ENCODE data around the gene CD69. TPM values are rescaled to one million over a fixed set of nuclear protein-coding genes. Genes with fewer than 3 reads are reported as not detected.
"Not testable (repeated sequence)": the region's sequence is repeated elsewhere in the genome, so short reads cannot be mapped to it uniquely, and the experiment has no call there.

The CD69 gene
- total RNA-seq, 4 donors from 2014 or later = 5.0 to 18.2 (median 6.2) TPM

- DNase-seq = no peak
- Histone ChIP-seq H3K36me3 (no peaks in the 10 kb centered on the region), H3K4me3 (replicated peaks in 1 of 3) (no peak overlapping the region), H3K9me3 (no peaks in the 10 kb centered on the region), H3K27ac (no peak overlapping the region), H3K4me1 (no peaks in the 10 kb centered on the region), H3K27me3 (no peaks in the 10 kb centered on the region)
- TF ChIP-seq POLR2A (IDR thresholded peaks at IDR 0.05) (no peak), CTCF (IDR thresholded peaks at IDR 0.05) (no peak)
- WGBS, 2 donors = 91 to 97% methylated on average over 1 of the region's 1 CpG
- intact Hi-C loops (cut with DNase I) = no loop called here
These were observed 36.7 kb downstream of the CD69 start for GRCh38 chr12:9724023-9724422.

GRCh38 chr12:9721394-9722092 is 39.2 kb downstream of the CD69 start:
- intact Hi-C loops (cut with DNase I) = no loop called here
- TF ChIP-seq POLR2A (IDR thresholded peaks at IDR 0.05) (no peak), CTCF (IDR thresholded peaks at IDR 0.05) (no peak)
- no peak overlapping the region for H3K4me3 ChIP-seq (replicated peaks in 1 of 3)
- H3K27ac ChIP-seq = no peak overlapping the region
- H3K9me3 ChIP-seq = no peaks in the 10 kb centered on the region
- H3K27me3 ChIP-seq = no peaks in the 10 kb centered on the region
- no peak for DNase-seq
- H3K36me3 ChIP-seq = no peaks in the 10 kb centered on the region
- H3K4me1 ChIP-seq = no peaks in the 10 kb centered on the region
- WGBS, 2 donors = 75% methylated on average over 5 of the region's 5 CpGs

- Histone ChIP-seq H3K4me1 (no peaks in the 10 kb centered on the region), H3K27ac (no peak overlapping the region), H3K27me3 (no peaks in the 10 kb centered on the region), H3K4me3 (replicated peaks in 1 of 3) (no peak overlapping the region), H3K9me3 (no peaks in the 10 kb centered on the region), H3K36me3 (no peaks in the 10 kb centered on the region)
- intact Hi-C loops (cut with DNase I) = no loop called here
- WGBS, 2 donors = 81 to 95% methylated on average over 1 of the region's 1 CpG
- no peak for DNase-seq
- TF ChIP-seq CTCF (IDR thresholded peaks at IDR 0.05) (no peak), POLR2A (IDR thresholded peaks at IDR 0.05) (no peak)
These were observed 40.9 kb downstream of the CD69 start for GRCh38 chr12:9719790-9720189.

GRCh38 chr12:9718968-9719367 is 41.7 kb downstream of the CD69 start:
- H3K36me3 ChIP-seq = no peaks in the 10 kb centered on the region
- no peaks in the 10 kb centered on the region for H3K27me3 ChIP-seq
- no peak for DNase-seq
- H3K4me3 ChIP-seq (replicated peaks in 1 of 3) = no peak overlapping the region
- intact Hi-C loops (cut with DNase I) = no loop called here
- no peaks in the 10 kb centered on the region for H3K4me1 ChIP-seq
- TF ChIP-seq POLR2A (IDR thresholded peaks at IDR 0.05) (no peak), CTCF (IDR thresholded peaks at IDR 0.05) (no peak)
- H3K9me3 ChIP-seq = no peaks in the 10 kb centered on the region
- 95% methylated on average over 7 of the region's 7 CpGs for WGBS, 2 donors
- H3K27ac ChIP-seq = no peak overlapping the region

GRCh38 chr12:9717070-9717925 is 43.4 kb downstream of the CD69 start:
- DNase-seq = no peak
- no peak overlapping the region for H3K4me3 ChIP-seq (replicated peaks in 1 of 3)
- 89 to 94% methylated on average over 15 of the region's 15 CpGs for WGBS, 2 donors
- H3K4me1 ChIP-seq = no peaks in the 10 kb centered on the region
- H3K9me3 ChIP-seq = no peaks in the 10 kb centered on the region
- no peak for TF ChIP-seq CTCF (IDR thresholded peaks at IDR 0.05)
- TF ChIP-seq POLR2A (IDR thresholded peaks at IDR 0.05) = no peak
- H3K27me3 ChIP-seq = no peaks in the 10 kb centered on the region
- intact Hi-C loops (cut with DNase I) = no loop called here
- no peaks in the 10 kb centered on the region for H3K36me3 ChIP-seq
- H3K27ac ChIP-seq = no peak overlapping the region

- H3K4me1 ChIP-seq; intact Hi-C loops (cut with DNase I); DNase-seq; H3K36me3 ChIP-seq; H3K4me3 ChIP-seq (replicated peaks in 1 of 3); H3K9me3 ChIP-seq; H3K27ac ChIP-seq; H3K27me3 ChIP-seq: not testable (repeated sequence)
- WGBS, 2 donors = 82 to 87% methylated on average over 6 of the region's 6 CpGs
These were observed 47.6 kb downstream of the CD69 start for GRCh38 chr12:9713032-9713558.

Measured in thyroid gland (tissue), 4 donors.